Mononuclear cell (primary cell): ENCODE results near the gene KLHL22. TPM values are rescaled to one million over a fixed set of nuclear protein-coding genes. Genes with fewer than 3 reads are reported as not detected.
"Not testable (repeated sequence)": the region's sequence is repeated elsewhere in the genome, so short reads cannot be mapped to it uniquely, and the experiment has no call there.

Experiments used
- H3K27me3 ChIP-seq: 2 replicates; pipeline ENCODE4 v1.6.0; 2011; ENCODE audit warnings: low read length, control low read depth; ENCODE audit not compliant: insufficient read depth
- H3K4me1 ChIP-seq: 2 replicates; pipeline ENCODE4 v1.5.1; 2011; ENCODE audit warnings: mild to moderate bottlenecking, low read length, control low read depth; ENCODE audit not compliant: insufficient read depth
- H3K4me3 ChIP-seq: 2 replicates; pipeline ENCODE4 v1.5.1; 2011; ENCODE audit warnings: mild to moderate bottlenecking, low read length, moderate library complexity
- H3K9me3 ChIP-seq: 2 replicates; pipeline ENCODE4 v1.5.1; 2011; ENCODE audit warnings: low read depth, mild to moderate bottlenecking, control low read depth, low read length
- total RNA-seq: library from RNA; depleted of rRNA; stranded (reverse); fragments of >200 nt; gene quantifications from one replicate; pipeline ENCODE4 v1.2.3, GENCODE V29; 2012

Gene KLHL22
- total RNA-seq, 1 donor: 23.6 TPM

- H3K4me3 ChIP-seq: peak overlapping the region; percentile 65
- peaks cover 27% of the 10 kb centered on the region for H3K4me1 ChIP-seq
- H3K27me3 ChIP-seq: no peaks in the 10 kb centered on the region
- no peaks in the 10 kb centered on the region for H3K9me3 ChIP-seq
Observed at GRCh38 chr22:20495861-20496681, 476 bp upstream of the KLHL22 start.

GRCh38 chr22:20491346-20491745 lies 4.2 kb downstream of the KLHL22 start:
- Histone ChIP-seq H3K9me3 (no peaks in the 10 kb centered on the region), H3K4me1 (peaks cover 27% of the 10 kb centered on the region), H3K27me3 (no peaks in the 10 kb centered on the region), H3K4me3 (no peak overlapping the region)

- Histone ChIP-seq H3K27me3 (no peaks in the 10 kb centered on the region), H3K9me3 (no peaks in the 10 kb centered on the region), H3K4me3 (no peak overlapping the region), H3K4me1 (peaks cover 26% of the 10 kb centered on the region)
Observed at GRCh38 chr22:20490941-20491307, 4.7 kb downstream of the KLHL22 start.

- Histone ChIP-seq H3K4me1 (peaks cover 26% of the 10 kb centered on the region), H3K4me3 (no peak overlapping the region), H3K27me3 (no peaks in the 10 kb centered on the region), H3K9me3 (no peaks in the 10 kb centered on the region)
Observed at GRCh38 chr22:20490183-20490940, 5.2 kb downstream of the KLHL22 start.

GRCh38 chr22:20488946-20489345 lies 6.6 kb downstream of the KLHL22 start:
- no peaks in the 10 kb centered on the region for H3K27me3 ChIP-seq
- H3K4me3 ChIP-seq: no peak overlapping the region
- no peaks in the 10 kb centered on the region for H3K9me3 ChIP-seq
- peaks cover 13% of the 10 kb centered on the region for H3K4me1 ChIP-seq

GRCh38 chr22:20487715-20488114 lies 7.9 kb downstream of the KLHL22 start:
- Histone ChIP-seq H3K4me3 (no peak overlapping the region), H3K9me3 (no peaks in the 10 kb centered on the region), H3K27me3 (no peaks in the 10 kb centered on the region), H3K4me1 (peaks cover 6% of the 10 kb centered on the region)

GRCh38 chr22:20486229-20486628 lies 9.4 kb downstream of the KLHL22 start:
- Histone ChIP-seq H3K4me3 (no peak overlapping the region), H3K4me1 (peaks cover 6% of the 10 kb centered on the region), H3K27me3 (no peaks in the 10 kb centered on the region), H3K9me3 (no peaks in the 10 kb centered on the region)

DNA sequence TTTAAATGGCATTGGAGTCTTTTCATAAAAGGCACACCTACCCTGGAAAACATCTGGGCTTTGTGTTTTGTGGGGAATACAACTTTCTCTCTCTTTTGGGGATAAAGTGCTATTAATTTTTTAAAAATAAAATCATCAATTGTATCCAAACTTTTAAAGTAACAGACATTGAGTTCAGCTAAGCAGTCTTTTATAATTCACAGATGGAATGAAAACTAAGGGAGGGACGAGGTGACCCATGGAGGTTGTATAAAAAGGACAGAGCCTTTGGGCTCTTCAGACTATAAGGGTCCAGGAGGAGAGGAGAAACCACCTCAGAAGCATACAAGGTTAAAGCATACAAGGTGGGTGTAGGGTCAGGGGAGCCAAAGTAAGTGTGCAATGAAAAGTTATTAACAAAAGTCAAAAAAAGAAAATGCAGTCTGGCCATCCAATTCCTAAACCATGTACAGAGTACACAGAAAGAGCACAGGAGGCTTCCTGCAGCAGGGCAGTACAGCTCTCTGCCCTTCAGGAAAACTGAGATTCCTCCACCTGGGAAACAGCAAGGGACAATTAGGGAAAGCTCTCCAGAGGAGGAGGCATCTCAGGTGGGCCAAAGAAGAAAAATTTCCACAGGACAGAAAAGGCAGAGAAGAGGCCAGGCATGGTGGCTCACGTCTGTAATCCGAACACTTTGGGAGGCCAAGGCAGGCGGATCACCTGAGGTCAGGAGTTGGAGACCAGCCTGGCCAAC lies 10.5 kb downstream of the KLHL22 start:
- Histone ChIP-seq H3K27me3 (no peaks in the 10 kb centered on the region), H3K4me1 (no peaks in the 10 kb centered on the region), H3K4me3 (no peak overlapping the region), H3K9me3 (no peaks in the 10 kb centered on the region)

DNA sequence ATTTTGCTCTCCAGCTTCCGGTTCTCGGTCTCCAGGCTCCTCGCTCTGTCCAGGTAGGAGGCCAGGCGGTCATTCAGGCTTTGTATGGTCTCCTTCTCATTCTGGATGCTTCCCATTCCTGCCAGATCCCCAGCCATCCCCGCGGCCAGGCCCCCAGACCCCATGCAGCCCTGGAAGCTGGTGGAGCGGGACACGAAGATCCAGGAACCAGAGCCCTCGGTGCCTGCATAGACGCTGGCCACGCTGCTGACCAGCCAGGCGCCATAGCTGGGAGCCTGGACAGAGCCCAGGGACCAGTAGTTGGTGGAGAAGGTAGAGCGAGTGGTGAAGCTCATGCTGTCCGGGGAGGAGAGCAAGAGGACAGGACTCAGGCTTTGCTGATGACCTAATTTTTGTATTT lies 11.8 kb downstream of the KLHL22 start:
- Histone ChIP-seq H3K27me3 (no peaks in the 10 kb centered on the region), H3K4me3 (no peak overlapping the region), H3K4me1 (no peaks in the 10 kb centered on the region), H3K9me3 (no peaks in the 10 kb centered on the region)

DNA sequence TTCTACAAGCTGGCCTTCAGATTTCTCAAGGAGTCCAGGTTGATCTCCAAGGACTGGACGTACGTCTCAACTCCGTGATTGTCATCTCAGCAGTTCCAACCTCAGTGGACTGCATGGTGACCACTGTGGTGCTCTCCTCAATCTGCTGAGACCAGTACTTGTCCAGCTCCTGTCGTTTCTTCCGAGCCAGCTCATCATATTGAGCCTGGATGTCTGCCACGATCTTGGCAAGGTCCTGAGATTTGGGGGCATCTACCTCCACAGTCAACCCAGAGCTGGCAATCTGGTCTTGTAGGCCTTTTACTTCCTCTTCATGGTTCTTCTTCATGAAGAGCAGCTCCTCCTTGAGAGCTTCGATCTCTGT lies 12.5 kb downstream of the KLHL22 start:
- not testable (repeated sequence) for H3K4me1 ChIP-seq, H3K4me3 ChIP-seq, H3K27me3 ChIP-seq, H3K9me3 ChIP-seq

DNA sequence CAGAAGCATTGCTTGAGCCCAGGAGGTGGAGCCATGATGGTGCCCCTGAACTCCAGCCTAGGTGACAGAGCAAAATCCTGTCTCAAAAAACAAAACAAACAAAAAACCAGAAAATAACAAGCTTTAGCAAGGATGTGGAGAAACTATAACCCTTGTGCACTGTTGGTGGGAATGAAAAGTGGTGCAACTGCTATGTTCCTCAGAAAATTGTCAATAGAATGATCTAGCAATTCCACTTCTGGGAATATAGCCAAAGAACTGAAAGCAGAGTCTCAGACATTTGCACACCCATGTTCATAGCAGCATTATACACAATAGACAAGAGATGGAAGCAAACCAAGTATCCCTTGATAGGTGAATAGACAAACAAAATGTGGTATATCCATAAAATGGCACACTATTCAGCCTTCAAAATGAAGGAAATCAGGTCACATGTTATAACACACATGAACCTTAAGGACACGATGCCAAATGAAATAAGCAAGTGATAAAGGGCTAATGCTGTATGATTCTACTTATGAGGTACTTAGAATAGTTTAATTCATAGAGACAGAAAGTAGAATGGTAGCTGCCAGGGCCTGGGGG lies 15.9 kb downstream of the KLHL22 start:
- Histone ChIP-seq H3K9me3 (no peaks in the 10 kb centered on the region), H3K4me3 (no peak overlapping the region)

DNA sequence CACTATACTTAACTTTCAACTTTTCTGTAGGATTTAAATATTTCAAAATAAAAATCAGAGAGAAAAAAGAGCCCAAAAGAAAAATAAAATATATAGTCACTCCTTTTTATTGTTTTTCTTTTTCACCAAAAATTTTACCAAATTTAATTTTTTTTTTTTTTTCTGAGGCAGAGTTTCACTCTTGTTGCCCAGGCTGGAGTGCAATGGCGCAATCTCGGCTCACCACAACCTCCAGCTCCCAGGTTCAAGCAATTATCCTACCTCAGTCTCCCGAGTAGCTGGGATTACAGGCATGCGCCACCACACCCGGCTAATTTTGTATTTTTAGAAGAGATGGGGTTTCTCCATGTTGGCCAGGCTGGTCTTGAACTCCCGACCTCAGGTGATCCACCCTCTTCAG lies 17.5 kb downstream of the KLHL22 start:
- not testable (repeated sequence) for H3K4me3 ChIP-seq, H3K4me1 ChIP-seq, H3K27me3 ChIP-seq, H3K9me3 ChIP-seq

More for the DNA sequence above, 15.9 kb downstream of the KLHL22 start:
- Histone ChIP-seq H3K4me1 (no peaks in the 10 kb centered on the region), H3K27me3 (no peaks in the 10 kb centered on the region)

GRCh38 chr22:20475569-20475968 lies 20.0 kb downstream of the KLHL22 start:
- H3K4me3 ChIP-seq, H3K9me3 ChIP-seq: not testable (repeated sequence)

DNA sequence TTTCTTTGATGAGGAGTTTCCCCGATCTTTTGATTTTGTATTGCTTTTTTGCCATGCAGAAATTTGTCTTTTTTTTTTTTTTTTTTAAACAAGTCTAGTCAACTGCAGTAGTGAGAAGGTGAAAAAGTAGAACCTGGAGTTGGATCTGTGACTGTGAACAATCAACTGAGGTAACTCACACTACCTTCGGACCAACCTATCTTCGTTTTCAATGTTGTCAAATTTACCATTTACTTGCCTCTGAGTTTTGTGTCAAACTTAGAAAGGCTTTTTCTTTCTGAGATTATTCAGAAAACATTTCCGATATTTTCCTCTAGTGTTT lies 20.5 kb downstream of the KLHL22 start:
- no peak overlapping the region for H3K4me3 ChIP-seq
- no peaks in the 10 kb centered on the region for H3K4me1 ChIP-seq
- no peaks in the 10 kb centered on the region for H3K9me3 ChIP-seq
- H3K27me3 ChIP-seq: no peaks in the 10 kb centered on the region

More at GRCh38 chr22:20475569-20475968, 20.0 kb downstream of the KLHL22 start:
- H3K4me1 ChIP-seq, H3K27me3 ChIP-seq: not testable (repeated sequence)
